ENCODE data around the gene ATIC.
A peak's percentile ranks its signal among the peaks of the same experiment; 100 is the strongest.
"Not testable (repeated sequence)": the region's sequence is repeated elsewhere in the genome, so short reads cannot be mapped to it uniquely, and the experiment has no call there.

The ATIC gene

GRCh38 chr2:215286309-215286708 is 25.6 kb upstream of the ATIC start:
- DNase-seq (ENCODE audit: low read depth) = no peak
- no peak overlapping the region for H3K4me3 ChIP-seq (ENCODE audit: low read depth, low read length)
- no peak for TF ChIP-seq CTCF (conservative IDR thresholded peaks at IDR 0.05; ENCODE audit: low read depth, low read length)

- TF ChIP-seq CTCF (conservative IDR thresholded peaks at IDR 0.05; ENCODE audit: low read depth, low read length) = no peak
- no peak overlapping the region for H3K4me3 ChIP-seq (ENCODE audit: low read depth, low read length)
- DNase-seq (ENCODE audit: low read depth) = no peak
Observed at GRCh38 chr2:215288112-215288815, 23.6 kb upstream of the ATIC start.

- peak; percentile 89 for DNase-seq (ENCODE audit: low read depth)
- TF ChIP-seq CTCF (conservative IDR thresholded peaks at IDR 0.05; ENCODE audit: low read depth, low read length) = no peak
- H3K4me3 ChIP-seq (ENCODE audit: low read depth, low read length) = no peak overlapping the region
Observed at GRCh38 chr2:215290980-215291599, 20.8 kb upstream of the ATIC start.

- H3K4me3 ChIP-seq (ENCODE audit: low read depth, low read length) = no peak overlapping the region
- no peak for DNase-seq (ENCODE audit: low read depth)
- TF ChIP-seq CTCF (conservative IDR thresholded peaks at IDR 0.05; ENCODE audit: low read depth, low read length) = no peak
Observed at GRCh38 chr2:215293879-215294278, 18.0 kb upstream of the ATIC start.

GRCh38 chr2:215299337-215299859 is 12.5 kb upstream of the ATIC start:
- no peak overlapping the region for H3K4me3 ChIP-seq (ENCODE audit: low read depth, low read length)
- TF ChIP-seq CTCF (conservative IDR thresholded peaks at IDR 0.05; ENCODE audit: low read depth, low read length) = no peak
- no peak for DNase-seq (ENCODE audit: low read depth)

- no peak for DNase-seq (ENCODE audit: low read depth)
- no peak overlapping the region for H3K4me3 ChIP-seq (ENCODE audit: low read depth, low read length)
- TF ChIP-seq CTCF (conservative IDR thresholded peaks at IDR 0.05; ENCODE audit: low read depth, low read length) = no peak
Observed at GRCh38 chr2:215301994-215302393, 9.9 kb upstream of the ATIC start.

GRCh38 chr2:215311259-215311624 is 617 bp upstream of the ATIC start:
- H3K4me3 ChIP-seq (ENCODE audit: low read depth, low read length) = peak overlapping the region; percentile 78
- not testable (repeated sequence) for DNase-seq (ENCODE audit: low read depth)

Data from choroid plexus epithelial cell (primary cell).